NCI-H1436 (cell line): ENCODE measurements around the gene EXOC3.
"Not testable (repeated sequence)": the region's sequence is repeated elsewhere in the genome, so short reads cannot be mapped to it uniquely, and the experiment has no call there.

Source experiments
- DNase-seq: peaks from one replicate; lab custom pipeline; 2025; lab: John Stamatoyannopoulos, UW

Gene EXOC3

GRCh38 chr5:407051-407450 lies 35.9 kb upstream of the EXOC3 start:
- no peak for DNase-seq

DNA sequence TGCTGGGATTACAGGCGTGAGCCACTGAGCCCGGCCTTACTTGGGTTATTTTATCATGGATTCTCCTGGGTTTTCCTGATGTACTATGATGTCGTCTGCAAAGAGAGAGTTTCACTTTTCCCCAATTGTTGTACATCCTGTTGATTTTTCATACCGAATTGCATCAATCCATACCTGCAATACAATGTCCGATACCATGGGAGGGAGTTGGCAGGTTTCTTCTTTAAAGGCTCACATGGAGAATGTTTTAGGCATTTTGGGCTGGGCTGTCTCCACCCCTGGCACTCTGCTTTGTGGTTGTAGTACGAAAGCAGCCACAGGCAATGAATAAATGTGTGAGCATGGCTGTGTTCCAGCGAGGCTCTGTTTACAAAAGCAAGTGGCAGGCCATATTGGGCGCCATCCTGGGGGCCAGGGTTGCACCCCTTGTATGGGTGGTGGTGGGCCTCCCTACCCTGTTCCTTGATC lies 35.1 kb upstream of the EXOC3 start:
- no peak for DNase-seq

GRCh38 chr5:410911-411517 lies 32.0 kb upstream of the EXOC3 start:
- DNase-seq = no peak

GRCh38 chr5:411728-412127 lies 31.2 kb upstream of the EXOC3 start:
- no peak for DNase-seq

DNA sequence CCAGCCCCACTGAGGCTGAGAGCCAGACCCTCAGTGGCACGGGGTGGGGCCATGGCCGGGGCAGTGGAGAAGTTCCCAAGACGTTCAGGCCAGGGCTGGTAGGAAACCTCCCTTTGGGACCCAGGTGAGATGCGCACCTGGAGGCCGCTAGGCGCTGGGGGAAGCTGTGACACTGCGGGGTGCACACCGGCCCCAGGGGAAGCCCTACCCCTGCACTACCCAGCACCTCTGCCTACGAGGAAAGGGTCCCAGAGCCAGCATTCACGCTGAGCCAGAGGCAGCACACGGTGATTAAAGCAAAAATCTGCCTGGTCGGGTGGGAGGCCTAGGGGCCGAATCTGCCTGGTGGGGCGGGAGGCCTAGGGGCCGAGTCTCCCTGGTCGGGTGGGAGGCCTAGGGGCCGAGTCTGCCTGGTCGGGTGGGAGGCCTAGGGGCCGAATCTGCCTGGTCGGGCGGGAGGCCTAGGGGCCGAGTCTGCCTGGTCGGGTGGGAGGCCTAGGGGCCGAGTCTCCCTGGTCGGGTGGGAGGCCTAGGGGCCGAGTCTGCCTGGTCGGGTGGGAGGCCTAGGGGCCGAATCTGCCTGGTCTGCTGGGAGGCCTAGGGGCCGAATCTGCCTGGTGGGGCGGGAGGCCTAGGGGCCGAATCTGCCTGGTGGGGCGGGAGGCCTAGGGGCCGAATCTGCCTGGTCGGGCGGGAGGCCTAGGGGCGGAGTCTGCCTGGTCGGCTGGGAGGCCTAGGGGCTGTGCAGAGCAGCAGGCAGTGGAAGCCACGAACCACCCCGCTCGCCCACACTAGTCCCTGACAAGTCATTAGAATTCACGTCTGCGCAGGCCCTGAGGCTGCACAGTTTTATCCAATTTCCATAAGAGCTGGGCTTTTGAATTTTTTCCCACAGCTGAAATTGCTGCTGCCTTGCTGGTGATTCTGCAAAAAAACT lies 27.7 kb upstream of the EXOC3 start:
- not testable (repeated sequence) for DNase-seq

- DNase-seq = no peak
These were observed 26.9 kb upstream of the EXOC3 start for GRCh38 chr5:415928-416635.

GRCh38 chr5:416636-416960 lies 26.4 kb upstream of the EXOC3 start:
- no peak for DNase-seq

DNA sequence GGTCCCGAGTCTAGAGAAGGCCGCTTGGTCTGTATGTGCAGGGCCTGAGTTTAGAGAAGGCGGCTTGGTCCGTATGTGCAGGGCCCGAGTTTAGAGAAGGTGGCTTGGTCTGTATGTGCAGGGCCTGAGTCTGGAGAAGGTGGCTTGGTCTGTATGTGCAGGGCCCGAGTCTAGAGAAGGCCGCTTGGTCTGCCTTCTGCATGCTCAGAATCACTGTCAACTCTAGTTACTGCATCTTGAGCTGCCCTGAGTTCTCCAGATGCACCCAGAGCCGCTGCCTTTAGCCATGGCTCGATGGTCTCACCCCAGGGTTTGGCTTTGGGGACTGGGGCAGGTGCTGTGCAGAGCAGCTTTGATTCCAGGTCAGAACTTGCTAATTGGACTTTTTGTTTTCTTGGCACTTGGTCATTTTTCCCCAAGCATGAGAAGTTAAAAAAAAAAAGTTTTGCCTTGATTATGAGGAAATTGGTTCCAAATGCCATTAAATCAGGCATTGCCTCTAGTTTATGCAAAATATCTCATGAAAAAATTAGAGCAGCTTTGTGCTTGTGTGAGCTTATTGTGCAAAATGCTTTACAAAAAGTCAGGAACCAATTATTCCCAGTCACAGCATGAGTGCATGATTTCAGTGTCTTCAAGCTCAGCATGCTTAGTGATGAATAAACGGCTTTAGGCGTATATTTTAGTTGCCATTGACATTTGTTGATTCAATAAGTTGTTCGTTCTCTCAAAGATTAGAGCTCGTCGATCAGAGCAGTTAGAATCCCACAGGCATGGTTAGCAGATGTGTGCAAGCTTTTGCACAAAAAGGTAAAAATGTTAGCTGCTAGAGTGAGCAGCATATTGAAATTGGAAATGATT lies 25.4 kb upstream of the EXOC3 start:
- DNase-seq = no peak

- no peak for DNase-seq
These were observed 24.5 kb upstream of the EXOC3 start for GRCh38 chr5:418162-419121.

- DNase-seq = no peak
These were observed 23.0 kb upstream of the EXOC3 start for GRCh38 chr5:419970-420369.

DNA sequence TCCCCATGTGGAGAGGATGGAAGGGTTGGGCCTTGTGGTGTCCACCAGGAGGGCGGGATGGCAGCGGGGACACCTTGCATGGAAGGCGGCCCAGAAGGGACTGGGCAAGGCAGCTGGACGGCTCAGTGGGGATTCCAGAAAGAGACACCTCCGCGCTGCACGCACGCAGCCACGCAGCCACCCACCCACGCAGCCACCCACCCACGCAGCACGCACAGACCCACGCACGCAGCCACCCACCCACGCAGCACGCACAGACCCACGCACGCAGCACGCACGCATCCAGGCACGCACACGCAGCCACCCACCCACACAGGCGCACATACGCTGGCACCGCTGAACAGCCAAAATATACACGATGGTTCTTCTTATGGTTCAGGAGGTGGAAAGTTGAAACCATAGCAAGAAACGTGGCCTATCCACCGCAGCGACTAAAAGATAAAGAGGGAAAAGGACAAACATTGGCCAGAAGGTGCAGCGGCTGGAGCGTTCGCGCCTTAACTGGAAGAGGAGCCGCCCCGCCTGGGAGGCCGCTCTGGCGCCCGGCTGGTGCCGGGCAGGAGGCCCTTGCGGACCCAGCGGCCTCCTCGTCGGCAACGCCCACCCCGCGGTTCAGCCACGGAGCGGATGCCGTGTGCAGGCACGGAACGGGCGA lies 22.2 kb upstream of the EXOC3 start:
- DNase-seq = no peak

DNA sequence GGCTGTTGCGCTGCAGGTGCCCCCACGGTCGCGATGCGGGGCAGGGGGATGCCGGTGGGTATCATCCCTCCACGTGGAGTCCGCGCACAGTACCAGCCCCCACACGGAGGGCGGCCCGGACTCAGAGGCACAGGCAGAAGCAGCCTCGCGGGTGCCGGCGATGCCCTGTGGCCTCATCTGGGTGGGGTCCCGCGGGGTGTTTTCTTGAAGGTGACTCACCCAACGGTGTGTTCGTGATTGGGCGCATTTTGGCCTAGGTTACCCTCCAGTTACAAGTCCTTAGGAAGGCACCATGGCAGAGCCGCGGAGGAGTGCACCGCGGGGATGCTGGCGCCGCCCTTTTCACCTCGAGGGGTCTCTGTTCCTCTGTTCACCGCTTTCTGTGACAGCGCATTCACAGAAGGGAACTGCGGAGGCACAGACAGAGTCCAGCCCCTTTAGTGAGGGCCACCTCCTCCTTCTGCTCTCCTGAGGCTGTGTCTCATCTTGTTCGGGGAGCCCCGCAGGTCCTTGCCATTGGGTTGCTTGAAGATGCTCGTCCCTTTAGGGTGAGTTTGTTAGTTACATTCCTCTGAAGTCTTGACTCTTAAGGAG lies 21.6 kb upstream of the EXOC3 start:
- no peak for DNase-seq

DNA sequence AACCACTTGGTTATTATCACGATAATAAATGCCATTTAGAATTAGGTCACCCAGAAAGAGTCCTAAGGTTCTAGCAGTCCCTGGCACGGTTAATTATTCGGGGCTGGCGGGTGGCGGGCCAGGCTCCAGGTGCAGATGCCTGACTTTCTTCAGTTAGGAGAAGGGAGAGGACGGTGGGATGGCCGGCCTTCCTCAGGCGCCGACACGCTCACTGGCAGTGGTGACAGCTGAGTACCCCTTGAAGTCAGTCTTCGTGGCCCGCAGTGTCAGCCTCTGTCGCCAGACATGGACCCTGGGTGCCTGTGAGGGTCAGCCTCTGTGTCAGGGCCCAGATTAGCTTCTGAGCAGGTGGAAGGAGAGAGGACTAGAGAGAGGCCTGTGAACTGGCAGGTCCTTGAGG lies 21.1 kb upstream of the EXOC3 start:
- no peak for DNase-seq

DNA sequence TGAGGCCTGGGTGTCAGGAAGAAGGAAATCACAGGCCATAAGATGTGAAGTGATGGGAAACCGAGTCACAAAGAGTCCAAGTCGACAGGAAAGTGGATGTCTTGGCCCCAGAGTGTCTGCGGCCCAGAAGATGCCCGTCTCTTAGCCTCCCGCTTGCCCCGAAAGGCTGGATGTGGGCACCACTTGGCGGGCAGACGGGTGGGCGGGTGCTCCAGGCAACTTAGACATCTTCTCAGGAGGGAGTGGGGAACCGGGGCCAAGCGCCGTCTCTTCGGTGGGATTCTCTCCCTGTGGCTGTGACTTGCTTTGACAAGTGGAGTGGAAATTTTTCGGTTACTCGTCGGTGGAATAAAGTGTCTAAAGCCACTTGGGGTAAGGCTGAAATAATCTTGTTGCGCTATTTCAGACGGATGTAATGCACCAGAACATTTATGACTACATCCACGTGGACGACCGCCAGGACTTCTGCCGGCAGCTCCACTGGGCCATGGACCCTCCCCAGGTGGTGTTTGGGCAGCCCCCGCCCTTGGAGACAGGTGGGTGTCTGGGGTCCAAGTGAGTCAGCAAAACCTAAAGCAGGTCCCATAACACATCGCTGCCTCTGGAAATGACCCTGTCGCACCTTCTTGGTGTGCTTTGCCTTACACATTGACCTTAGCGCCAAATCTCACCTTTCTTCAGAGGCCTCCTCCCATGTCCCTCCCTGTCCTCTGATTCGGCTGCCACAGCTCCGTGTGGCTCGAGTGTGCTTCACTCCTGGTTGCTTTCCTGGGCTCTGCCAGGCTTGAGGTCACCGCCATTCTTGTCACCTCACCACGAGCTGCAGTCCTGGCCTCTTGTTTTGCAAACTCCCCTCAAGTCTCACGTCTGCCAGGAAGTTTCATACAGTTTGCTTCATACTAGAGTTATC lies 20.4 kb upstream of the EXOC3 start:
- no peak for DNase-seq

DNA sequence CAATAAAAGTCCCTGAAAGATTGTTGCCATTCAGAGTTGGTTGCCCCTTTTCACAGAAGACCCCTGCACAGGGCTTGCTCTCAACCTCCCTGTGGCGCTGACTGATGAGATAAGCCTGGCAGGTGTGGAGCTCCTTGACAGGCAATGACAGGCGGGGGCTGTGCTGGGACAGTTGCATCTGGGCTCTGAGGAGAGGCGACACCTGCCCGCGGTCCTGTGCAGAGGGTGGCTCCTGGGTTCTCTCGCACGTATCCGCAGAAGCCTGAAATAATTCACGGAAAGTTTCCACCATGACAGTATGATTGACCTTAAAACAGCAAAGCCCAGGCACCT lies 19.8 kb upstream of the EXOC3 start:
- DNase-seq = no peak

- no peak for DNase-seq
These were observed 19.2 kb upstream of the EXOC3 start for GRCh38 chr5:423626-424261.

- DNase-seq = no peak
These were observed 18.5 kb upstream of the EXOC3 start for GRCh38 chr5:424301-425110.

DNA sequence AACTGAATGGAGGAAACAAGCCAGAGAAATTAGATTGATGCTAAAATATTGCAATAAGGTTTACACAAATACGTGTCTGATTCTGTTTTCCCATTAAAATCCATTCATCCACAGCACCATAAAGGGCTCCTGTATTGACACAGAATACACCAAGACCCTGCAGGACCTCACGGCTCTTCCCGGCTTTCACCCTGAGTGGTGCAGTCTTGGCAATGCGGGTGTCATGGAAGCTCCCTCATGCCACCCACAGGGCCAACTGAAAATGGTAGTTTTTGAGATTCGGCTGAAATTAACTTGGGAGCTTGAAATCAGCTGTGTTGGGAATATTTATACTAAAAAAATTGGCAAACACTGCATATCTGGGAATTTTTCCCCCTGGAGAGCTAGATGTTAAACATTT lies 17.3 kb upstream of the EXOC3 start:
- no peak for DNase-seq
